GM18861 (cell line): ENCODE measurements around the gene PCDH8.

Experiments
- ATAC-seq: cut with Tn5 transposase; IDR thresholded peaks from one replicate; pipeline ENCODE4 v1.9.1; 2021; ENCODE audit not compliant: unreplicated experiment

Gene PCDH8

DNA sequence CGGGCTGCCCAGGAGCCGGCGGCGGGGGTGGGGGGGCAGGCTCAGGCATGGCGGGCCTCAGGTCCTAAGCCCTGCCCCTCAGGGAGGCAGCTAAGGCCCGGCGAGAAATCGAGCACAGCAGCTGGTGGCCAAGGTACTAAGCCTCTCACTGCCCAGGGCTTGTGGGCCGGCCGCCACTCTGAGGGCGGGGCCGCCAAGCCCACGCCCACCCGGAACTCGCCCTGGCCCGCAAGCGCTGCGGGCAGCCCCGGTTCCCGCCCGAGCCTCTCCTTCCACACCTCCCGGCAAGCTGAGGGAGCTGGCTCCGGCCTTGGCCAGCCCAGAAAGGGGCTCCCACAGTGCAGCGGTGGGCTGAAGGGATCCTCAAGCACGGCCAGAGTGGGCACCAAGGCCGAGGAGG, 33.1 kb downstream of the PCDH8 start:
- no peak for ATAC-seq

DNA sequence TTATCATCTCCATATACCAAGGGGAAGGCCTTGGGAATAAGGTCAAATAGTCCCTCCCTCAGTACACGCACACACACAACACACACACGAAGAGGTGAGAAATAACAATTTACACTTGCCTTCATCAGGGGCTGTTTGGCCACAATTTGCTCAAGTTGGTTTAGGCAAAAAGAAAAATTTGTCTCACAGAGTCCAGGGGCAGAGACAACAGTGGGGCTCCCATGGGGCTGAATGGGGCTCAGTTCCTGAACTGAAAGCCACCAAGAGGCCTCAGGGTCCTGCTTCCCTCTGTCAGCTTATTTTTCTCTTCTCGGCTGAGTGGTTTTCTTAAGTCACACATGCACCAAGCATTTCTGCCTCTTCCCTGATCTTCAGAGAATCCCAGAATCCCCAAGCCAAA, 35.5 kb downstream of the PCDH8 start:
- no peak for ATAC-seq

DNA sequence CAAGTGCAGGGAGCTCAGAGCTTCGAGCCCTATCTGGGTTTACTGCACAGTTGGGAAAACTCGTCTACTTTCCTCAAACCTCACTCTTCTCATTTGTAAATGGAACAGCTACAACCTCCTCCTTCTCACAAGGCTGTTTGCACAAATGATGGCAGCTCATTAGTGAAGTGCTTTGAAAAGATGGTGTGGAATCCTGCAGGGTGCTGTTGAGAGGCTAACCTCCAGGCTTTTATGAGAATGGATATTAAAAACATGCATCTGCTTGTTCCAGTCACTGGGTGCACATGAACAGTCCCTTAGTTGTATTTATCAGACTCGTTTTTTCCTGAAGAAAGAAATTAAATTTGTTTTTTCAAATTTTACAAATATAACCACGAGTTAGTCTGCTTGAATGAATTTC, 36.6 kb downstream of the PCDH8 start:
- no peak for ATAC-seq

DNA sequence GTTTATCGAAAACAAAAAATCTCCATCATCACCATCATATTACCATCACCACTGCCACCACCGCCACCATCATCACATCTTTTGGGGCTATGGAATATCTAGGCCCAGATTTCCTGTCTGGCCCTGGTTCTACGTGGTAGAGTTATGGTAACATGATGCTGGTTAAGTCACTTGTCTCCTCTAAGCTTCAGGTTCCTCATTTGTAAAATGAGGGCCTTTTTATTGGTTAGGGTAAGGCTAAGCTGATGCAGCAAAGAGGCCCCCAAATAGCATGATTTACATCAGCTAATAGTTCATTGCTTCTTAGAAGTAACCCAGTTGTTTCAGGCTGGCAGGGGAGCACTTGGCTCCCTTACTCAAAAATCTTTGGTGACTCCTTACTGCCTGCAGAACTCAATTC, 37.9 kb downstream of the PCDH8 start:
- ATAC-seq = no peak

DNA sequence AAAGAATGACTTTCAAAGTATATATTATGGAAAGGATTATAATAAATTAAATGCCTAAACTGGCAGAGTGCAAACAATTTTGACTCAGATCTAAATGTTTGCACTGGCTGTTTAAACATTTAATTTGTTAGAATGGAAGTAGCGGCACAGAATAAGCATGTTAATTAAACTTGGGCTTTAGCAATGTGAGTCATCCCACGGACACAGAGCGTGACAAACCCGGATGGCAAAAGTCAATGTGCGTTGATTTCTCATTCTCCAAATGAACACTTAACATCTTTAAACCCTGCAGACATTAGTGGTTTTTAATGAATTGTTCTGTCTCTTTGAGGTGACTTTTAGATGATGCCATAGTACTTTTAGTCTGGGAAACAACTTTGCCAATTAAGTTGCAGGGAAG, 38.4 kb downstream of the PCDH8 start:
- ATAC-seq = no peak

DNA sequence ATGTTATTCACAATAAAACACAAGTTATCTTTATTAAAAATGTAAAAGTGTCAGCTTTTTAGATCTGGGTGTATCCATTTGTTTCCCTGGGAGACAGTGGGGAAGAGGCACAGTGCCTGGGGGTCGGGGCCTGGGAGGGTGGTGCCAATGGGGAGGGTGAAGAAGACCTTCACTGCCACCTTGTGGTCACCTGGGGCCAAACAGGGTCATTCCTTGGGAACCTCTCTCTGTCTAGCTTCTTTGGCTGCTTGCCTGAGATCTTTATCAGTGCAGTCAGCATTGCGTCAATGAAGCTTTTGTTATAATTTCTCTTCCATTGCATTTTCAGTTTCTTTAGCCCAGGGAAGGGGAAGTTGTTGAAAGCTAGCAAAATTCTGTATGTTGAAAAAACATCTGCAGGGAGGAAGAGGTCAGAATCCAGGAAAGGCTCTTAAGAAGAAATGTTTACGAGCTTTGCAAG, 39.1 kb downstream of the PCDH8 start:
- peak; percentile 80 for ATAC-seq

DNA sequence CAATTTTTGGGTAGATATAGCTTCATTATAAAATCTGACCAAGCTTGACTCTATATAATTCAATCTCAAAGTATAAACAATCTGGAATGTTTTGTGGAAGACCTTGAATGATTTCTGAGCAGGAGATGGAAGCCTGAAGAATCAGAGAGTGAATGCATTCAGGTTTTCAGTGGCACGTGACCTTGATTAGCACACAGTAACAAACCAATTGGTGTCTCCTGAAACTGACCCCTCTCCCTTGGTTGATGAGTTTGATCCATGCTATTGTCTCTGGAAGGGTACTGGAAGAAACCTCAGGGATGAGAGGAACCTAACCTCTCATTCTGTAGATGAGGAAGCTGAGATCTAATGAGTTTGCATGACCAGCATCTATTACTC, 39.6 kb downstream of the PCDH8 start:
- ATAC-seq = no peak

DNA sequence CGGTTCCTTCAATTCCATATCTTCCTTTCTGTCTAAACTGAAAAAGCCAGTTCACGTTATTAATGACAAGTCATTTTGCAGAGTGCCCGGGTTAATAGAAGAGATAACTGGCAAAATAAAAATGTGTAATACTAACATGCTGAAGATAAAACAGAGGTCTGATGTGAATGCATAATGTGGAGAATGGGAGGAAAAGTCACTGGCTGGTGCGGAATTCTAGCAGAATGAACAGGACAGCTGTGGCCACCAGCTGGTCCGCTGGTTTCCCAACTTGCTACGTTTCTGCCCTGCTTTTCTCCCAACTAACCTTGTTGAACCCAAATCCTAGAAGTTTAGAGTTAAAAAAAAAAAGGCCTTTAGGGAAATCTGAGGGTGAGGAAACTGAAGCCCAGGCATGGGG, 42.4 kb downstream of the PCDH8 start:
- no peak for ATAC-seq

DNA sequence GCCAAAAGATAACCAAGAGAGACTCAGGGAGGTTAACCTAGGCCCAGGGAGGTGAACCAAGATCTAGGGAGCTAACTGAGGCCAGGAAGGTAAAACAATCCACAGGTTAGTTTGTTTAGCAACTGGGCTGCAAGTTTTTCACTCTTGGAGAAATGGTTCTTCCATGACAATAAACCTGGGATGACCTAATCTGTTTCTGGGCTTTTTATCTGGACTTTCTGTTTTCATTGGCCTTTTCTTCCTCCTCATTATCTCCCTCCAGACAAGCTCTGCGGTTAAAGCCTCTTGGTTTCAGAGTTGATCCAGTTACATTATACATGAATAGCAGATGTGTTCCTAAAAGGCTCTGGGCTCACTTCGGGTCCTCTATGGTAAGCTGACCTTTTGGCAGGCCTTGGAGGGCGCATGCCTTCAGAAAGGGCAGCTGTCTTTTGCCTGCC, 44.2 kb downstream of the PCDH8 start:
- no peak for ATAC-seq

DNA sequence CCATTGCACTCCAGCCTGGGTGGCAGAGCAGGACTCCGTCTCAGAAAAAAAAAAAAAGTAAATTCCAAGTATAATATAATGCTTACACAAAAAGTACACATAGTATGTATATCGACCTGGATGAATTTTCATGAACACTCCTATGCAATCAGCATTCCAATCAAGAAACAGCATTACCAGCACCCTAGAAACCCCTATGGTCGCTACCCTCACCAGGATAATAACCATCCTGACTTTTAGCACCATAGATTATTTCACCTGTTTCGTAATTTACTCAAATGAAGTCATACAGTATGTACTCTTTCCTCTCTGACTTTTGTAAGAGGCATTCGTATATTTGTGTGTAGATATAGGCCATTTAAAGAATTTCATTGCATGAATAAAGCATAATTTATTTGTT, 47.6 kb downstream of the PCDH8 start:
- no peak for ATAC-seq

DNA sequence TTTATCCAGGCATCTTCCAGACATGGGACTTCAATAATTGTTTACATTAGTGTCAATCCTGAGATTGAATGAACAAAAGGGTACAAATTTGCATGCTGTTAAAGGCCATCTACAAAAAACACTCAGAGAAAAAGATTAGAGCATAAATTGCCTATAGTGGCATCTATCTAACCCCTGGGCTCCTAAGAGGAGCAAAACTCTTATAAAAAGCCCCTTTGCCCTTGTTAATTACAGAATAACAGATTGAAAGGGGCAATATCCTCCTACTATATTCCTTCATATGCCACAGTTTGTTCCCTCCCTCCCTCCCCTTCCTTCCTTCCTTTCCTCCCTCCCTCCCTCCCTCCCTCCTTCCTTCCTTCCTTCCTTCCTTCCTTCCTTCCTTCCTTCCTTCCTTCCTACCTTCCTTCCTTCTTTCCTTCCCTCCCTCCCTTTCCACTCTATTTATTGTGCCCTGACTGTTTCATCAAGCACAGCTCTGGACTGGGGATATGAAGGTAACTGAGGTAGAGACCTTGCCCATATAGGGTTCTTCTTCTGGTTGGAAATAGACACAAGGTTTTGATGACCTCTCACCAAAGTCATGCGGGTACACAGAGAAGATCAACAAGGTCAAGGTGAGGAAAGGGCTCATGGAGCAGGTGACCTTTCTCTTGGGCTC, 49.5 kb downstream of the PCDH8 start:
- ATAC-seq = no peak

DNA sequence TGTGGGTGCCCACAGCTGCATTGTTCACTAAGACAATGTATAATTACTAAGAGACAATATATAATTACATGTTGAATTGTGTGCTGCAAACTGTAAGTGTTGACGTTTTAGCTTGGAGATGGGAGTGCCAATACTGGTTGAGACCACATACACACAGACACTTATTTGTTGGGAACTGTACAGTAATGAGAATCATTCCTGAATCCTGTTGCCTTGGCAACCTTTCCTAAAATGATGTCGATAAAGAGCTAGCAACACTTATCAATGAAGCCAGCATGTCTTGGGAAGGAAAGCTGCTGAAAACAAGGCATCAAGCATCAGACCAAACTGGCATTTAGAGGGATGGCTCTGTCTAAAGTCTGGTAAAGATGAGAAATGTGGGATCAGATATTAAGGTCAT, 51.3 kb downstream of the PCDH8 start:
- ATAC-seq = no peak

DNA sequence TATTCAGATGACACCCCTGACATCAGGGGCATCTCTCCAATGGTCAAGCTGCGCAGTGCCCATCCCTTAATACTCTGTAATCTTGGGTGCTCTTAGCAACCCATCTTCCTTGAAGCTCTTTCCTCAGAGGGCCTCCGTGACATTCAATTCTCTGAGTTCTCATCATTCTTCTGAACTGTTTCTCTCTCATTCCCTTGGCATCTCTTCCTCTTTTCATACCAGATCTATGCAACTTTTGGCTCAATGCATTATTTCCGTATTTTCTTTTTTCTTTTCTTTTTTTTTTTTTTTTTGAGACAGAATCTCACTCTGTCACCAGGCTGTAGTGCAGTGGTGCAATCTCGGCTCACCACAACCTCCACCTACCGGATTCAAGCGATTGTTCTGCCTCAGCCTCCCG, 53.9 kb downstream of the PCDH8 start:
- no peak for ATAC-seq

DNA sequence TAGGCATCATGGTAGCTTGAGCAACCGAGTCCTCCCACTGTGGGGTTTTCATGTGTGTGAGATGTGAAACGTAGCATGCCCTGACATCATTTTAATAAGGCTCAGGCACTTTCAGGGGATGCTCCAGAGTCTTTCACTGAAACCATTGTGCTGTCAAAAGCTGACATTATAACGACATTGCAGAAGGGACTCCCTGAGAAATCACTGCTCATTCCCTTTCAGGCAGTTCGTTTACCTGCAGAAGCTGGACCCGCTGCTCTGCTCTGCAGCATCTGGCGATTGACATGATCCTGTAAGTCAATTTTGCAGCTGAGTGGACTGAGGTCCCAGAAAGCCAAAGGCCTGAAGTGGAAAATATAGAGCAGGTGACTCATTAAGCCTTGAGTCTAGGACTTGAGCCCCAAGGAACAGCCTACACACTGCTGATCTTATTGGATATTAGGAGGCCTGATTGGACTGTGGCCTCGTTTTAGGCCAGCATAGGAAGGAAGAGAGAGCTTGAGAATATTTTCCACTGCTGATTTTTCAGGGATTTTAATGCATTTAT, 54.9 kb downstream of the PCDH8 start:
- no peak for ATAC-seq
